ENCODE data around the gene ULBP2. TPM values are rescaled to one million over a fixed set of nuclear protein-coding genes. Genes with fewer than 3 reads are reported as not detected.
"Not testable (repeated sequence)": the region's sequence is repeated elsewhere in the genome, so short reads cannot be mapped to it uniquely, and the experiment has no call there.

ULBP2 gene
- total RNA-seq, 2 experiments from 2014 or later: 1.8 to 1.9 TPM

DNA sequence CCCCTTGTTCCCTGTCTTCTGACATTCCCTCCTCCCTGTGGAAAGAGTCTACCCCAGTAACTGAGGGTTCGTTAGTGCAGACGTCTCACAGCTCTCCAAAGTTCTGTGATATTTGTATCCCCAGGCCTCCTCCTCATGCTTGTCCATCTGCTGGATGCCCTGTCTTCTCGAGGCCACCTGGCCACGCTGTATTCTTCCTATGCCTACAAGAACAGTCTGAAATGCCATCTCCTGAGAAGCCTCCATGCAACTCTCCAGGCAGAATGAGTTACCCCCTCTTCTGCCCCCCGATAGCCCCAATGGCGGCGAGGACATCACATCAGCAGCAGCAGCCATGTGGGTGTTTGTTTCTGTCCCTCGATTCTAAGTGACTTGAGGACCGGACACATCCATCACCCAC, 9.3 kb downstream of the ULBP2 start:
- TF ChIP-seq, protein P1, sequence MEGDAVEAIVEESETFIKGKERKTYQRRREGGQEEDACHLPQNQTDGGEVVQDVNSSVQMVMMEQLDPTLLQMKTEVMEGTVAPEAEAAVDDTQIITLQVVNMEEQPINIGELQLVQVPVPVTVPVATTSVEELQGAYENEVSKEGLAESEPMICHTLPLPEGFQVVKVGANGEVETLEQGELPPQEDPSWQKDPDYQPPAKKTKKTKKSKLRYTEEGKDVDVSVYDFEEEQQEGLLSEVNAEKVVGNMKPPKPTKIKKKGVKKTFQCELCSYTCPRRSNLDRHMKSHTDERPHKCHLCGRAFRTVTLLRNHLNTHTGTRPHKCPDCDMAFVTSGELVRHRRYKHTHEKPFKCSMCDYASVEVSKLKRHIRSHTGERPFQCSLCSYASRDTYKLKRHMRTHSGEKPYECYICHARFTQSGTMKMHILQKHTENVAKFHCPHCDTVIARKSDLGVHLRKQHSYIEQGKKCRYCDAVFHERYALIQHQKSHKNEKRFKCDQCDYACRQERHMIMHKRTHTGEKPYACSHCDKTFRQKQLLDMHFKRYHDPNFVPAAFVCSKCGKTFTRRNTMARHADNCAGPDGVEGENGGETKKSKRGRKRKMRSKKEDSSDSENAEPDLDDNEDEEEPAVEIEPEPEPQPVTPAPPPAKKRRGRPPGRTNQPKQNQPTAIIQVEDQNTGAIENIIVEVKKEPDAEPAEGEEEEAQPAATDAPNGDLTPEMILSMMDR (IDR thresholded peaks at IDR 0.05): no peak
- ATAC-seq (ENCODE audit: poor library complexity): no peak
- POLR2A ChIA-PET: no interaction called here
- peaks cover 8% of the 10 kb centered on the region for H3K4me1 Mint-ChIP-seq (ENCODE audit: low read depth)
- Histone ChIP-seq H3K9me3 (ENCODE audit: control insufficient read depth in 1 of 2, insufficient read depth in 1 of 2, low read length in 2 of 2) (peaks cover 0 to 5% of the 10 kb centered on the region in 2 experiments), H3K4me3 (ENCODE audit: low read length) (no peak overlapping the region), H3K27ac (ENCODE audit: low read depth in 1 of 2, low read length in 2 of 2) (no peak overlapping the region), H3K36me3 (ENCODE audit: insufficient read depth, low read length) (no peaks in the 10 kb centered on the region), H3K27me3 (ENCODE audit: control insufficient read depth in 1 of 2, insufficient read depth in 2 of 2, low read length in 2 of 2) (peaks cover 38 to 65% of the 10 kb centered on the region in 2 experiments), H3K4me1 (ENCODE audit: insufficient read depth, low read length) (peaks cover 14% of the 10 kb centered on the region)
- no peak overlapping the region for H3K4me3 Mint-ChIP-seq
- DNase-seq: no peak
- no peaks in the 10 kb centered on the region for H3K9me3 Mint-ChIP-seq
- H3K27me3 Mint-ChIP-seq: peaks cover 75% of the 10 kb centered on the region
- no peaks in the 10 kb centered on the region for H3K36me3 Mint-ChIP-seq (ENCODE audit: low read depth)
- intact Hi-C loops (cut with DNase I, micrococcal nuclease): no loop called here
- no peak overlapping the region for H3K27ac Mint-ChIP-seq
- CTCF ChIA-PET: no interaction called here

DNA sequence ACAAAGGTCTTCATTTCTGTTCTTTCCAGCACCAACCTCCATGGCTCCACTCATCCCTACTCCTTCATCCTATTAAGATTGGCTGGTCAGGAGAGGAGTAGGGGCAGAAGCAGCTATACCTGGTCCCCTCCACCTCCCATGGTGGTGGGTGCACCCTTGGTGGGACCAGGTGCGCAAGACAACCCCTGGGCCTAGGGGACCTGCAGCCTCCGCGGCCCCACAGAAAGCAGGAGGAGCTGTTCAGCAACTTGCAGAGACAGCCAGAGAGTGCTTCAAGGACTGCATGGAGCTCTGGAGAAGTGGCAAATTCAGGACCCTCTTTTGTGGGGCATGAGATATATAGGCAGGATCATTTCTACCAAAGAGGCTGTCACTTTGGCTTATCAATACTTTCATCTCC, 9.8 kb downstream of the ULBP2 start:
- no peak for ATAC-seq (ENCODE audit: poor library complexity)
- POLR2A ChIA-PET: interaction anchor here (0.6 kb wide), 1 partner anchor 11 kb away, joined by 3 read pairs; no protein-coding TSS in a partner anchor
- peaks cover 41 to 67% of the 10 kb centered on the region in 2 experiments for H3K27me3 ChIP-seq (ENCODE audit: control insufficient read depth in 1 of 2, insufficient read depth in 2 of 2, low read length in 2 of 2)

DNA sequence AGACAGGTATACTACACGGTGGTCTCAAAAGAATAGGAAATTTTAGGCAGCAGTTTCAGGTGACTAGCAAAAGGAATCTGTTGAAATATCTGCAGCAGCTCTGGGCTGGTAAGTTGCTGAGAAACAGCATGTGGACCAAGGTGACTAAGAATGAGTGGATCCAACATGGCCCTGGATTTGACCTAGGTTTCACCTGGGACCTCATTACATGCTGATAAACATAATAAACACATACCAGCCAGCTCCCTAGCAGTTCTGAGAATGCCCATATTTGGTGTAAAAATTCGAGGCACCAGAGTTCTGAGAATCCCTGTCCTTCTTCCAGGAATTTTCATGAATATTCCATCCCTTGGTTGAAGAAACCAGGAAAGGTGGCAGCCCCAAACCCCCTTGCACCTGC, 11.6 kb downstream of the ULBP2 start:
- CTCF ChIA-PET; H3K36me3 ChIP-seq (ENCODE audit: insufficient read depth, low read length); H3K9me3 Mint-ChIP-seq; H3K4me3 ChIP-seq (ENCODE audit: low read length); H3K4me3 Mint-ChIP-seq; H3K27ac ChIP-seq (ENCODE audit: low read depth in 1 of 2, low read length in 2 of 2); H3K9me3 ChIP-seq (ENCODE audit: control insufficient read depth in 1 of 2, insufficient read depth in 1 of 2, low read length in 2 of 2); DNase-seq; POLR2A ChIA-PET; H3K4me1 Mint-ChIP-seq (ENCODE audit: low read depth); intact Hi-C loops (cut with DNase I, micrococcal nuclease); H3K36me3 Mint-ChIP-seq (ENCODE audit: low read depth); H3K27ac Mint-ChIP-seq: not testable (repeated sequence)
- Histone ChIP-seq H3K27me3 (ENCODE audit: control insufficient read depth in 1 of 2, insufficient read depth in 2 of 2, low read length in 2 of 2) (peaks cover 47 to 68% of the 10 kb centered on the region in 2 experiments), H3K4me1 (ENCODE audit: insufficient read depth, low read length) (peaks cover 14% of the 10 kb centered on the region)
- H3K27me3 Mint-ChIP-seq: peaks cover 82% of the 10 kb centered on the region
- peak; percentile 22 for ATAC-seq (ENCODE audit: poor library complexity)

More for the DNA sequence above, 9.8 kb downstream of the ULBP2 start:
- H3K4me1 Mint-ChIP-seq (ENCODE audit: low read depth): peaks cover 8% of the 10 kb centered on the region
- Histone ChIP-seq H3K4me1 (ENCODE audit: insufficient read depth, low read length) (peaks cover 14% of the 10 kb centered on the region), H3K27ac (ENCODE audit: low read depth in 1 of 2, low read length in 2 of 2) (no peak overlapping the region), H3K4me3 (ENCODE audit: low read length) (no peak overlapping the region), H3K9me3 (ENCODE audit: control insufficient read depth in 1 of 2, insufficient read depth in 1 of 2, low read length in 2 of 2) (peaks cover 0 to 5% of the 10 kb centered on the region in 2 experiments), H3K36me3 (ENCODE audit: insufficient read depth, low read length) (no peaks in the 10 kb centered on the region)
- no peaks in the 10 kb centered on the region for H3K36me3 Mint-ChIP-seq (ENCODE audit: low read depth)
- H3K9me3 Mint-ChIP-seq: no peaks in the 10 kb centered on the region
- DNase-seq: no peak
- H3K27me3 Mint-ChIP-seq: peaks cover 79% of the 10 kb centered on the region
- H3K4me3 Mint-ChIP-seq: no peak overlapping the region
- TF ChIP-seq, protein P1 (IDR thresholded peaks at IDR 0.05): no peak
- intact Hi-C loops (cut with DNase I, micrococcal nuclease): no loop called here
- H3K27ac Mint-ChIP-seq: no peak overlapping the region
- CTCF ChIA-PET: no interaction called here

- H3K9me3 ChIP-seq (ENCODE audit: control insufficient read depth in 1 of 2, insufficient read depth in 1 of 2, low read length in 2 of 2); POLR2A ChIA-PET; H3K36me3 ChIP-seq (ENCODE audit: insufficient read depth, low read length); H3K36me3 Mint-ChIP-seq (ENCODE audit: low read depth); H3K4me1 Mint-ChIP-seq (ENCODE audit: low read depth); H3K27ac ChIP-seq (ENCODE audit: low read depth in 1 of 2, low read length in 2 of 2); H3K27ac Mint-ChIP-seq; DNase-seq; H3K9me3 Mint-ChIP-seq; intact Hi-C loops (cut with DNase I, micrococcal nuclease); CTCF ChIA-PET; H3K4me3 Mint-ChIP-seq; H3K4me3 ChIP-seq (ENCODE audit: low read length): not testable (repeated sequence)
- H3K27me3 Mint-ChIP-seq: peaks cover 82% of the 10 kb centered on the region
- peaks cover 47 to 68% of the 10 kb centered on the region in 2 experiments for H3K27me3 ChIP-seq (ENCODE audit: control insufficient read depth in 1 of 2, insufficient read depth in 2 of 2, low read length in 2 of 2)
- H3K4me1 ChIP-seq (ENCODE audit: insufficient read depth, low read length): peaks cover 14% of the 10 kb centered on the region
- ATAC-seq (ENCODE audit: poor library complexity): peak; percentile 79
Observed at GRCh38 chr6:149953934-149954327, 12.1 kb downstream of the ULBP2 start.

DNA sequence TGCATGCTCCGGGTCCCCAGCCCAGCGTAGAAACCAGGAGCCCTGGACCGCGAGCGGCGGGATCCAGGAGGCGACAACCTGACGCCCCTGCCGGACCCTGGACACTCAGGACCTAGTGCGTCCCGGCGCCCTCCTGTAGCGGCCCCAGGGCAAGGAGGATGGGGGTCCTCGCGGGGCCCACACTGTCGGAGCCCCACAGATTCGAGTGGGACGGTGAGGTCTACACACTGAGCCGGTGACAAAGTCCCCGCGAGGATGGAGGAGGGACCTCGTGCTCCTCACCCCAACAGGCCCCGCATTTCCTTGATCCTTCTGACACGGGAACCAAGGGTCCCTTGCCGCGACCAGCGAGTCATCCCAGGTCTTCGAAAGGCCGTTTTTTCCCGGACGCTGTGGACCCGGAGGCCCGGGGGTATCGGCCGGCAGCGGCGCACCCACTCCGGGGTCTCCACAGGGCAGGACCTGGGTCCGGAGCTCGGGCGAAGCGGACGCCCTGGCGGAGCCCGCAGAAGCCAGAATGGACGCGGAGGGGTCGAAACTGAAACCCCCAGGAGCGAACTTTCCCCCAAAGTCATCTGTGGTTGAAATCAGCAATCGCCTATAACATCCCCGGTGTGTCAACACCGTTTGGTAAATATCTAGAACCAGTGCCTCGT, 12.6 kb downstream of the ULBP2 start:
- not testable (repeated sequence) for H3K4me3 Mint-ChIP-seq

More for the DNA sequence above, 12.6 kb downstream of the ULBP2 start:
- ATAC-seq (ENCODE audit: poor library complexity); H3K4me1 Mint-ChIP-seq (ENCODE audit: low read depth); H3K36me3 Mint-ChIP-seq (ENCODE audit: low read depth); CTCF ChIA-PET; H3K4me3 ChIP-seq (ENCODE audit: low read length); H3K27ac Mint-ChIP-seq; H3K36me3 ChIP-seq (ENCODE audit: insufficient read depth, low read length); H3K9me3 Mint-ChIP-seq; POLR2A ChIA-PET; H3K27ac ChIP-seq (ENCODE audit: low read depth in 1 of 2, low read length in 2 of 2); intact Hi-C loops (cut with DNase I, micrococcal nuclease); H3K9me3 ChIP-seq (ENCODE audit: control insufficient read depth in 1 of 2, insufficient read depth in 1 of 2, low read length in 2 of 2); DNase-seq: not testable (repeated sequence)
- peaks cover 51 to 69% of the 10 kb centered on the region in 2 experiments for H3K27me3 ChIP-seq (ENCODE audit: control insufficient read depth in 1 of 2, insufficient read depth in 2 of 2, low read length in 2 of 2)
- peaks cover 14% of the 10 kb centered on the region for H3K4me1 ChIP-seq (ENCODE audit: insufficient read depth, low read length)
- peaks cover 82% of the 10 kb centered on the region for H3K27me3 Mint-ChIP-seq

All from CD4-positive, alpha-beta T cell (primary cell).